GM18502 (cell line): ENCODE data around the gene TASP1.
A peak's percentile ranks its signal among the peaks of the same experiment; 100 is the strongest.
"Not testable (repeated sequence)": the region's sequence is repeated elsewhere in the genome, so short reads cannot be mapped to it uniquely, and the experiment has no call there.

Experiments used
- ATAC-seq: cut with Tn5 transposase; IDR thresholded peaks from one replicate; pipeline ENCODE4 v1.9.1; 2021; ENCODE audit warnings: mild to moderate bottlenecking; ENCODE audit not compliant: unreplicated experiment, poor library complexity

TASP1 gene

DNA sequence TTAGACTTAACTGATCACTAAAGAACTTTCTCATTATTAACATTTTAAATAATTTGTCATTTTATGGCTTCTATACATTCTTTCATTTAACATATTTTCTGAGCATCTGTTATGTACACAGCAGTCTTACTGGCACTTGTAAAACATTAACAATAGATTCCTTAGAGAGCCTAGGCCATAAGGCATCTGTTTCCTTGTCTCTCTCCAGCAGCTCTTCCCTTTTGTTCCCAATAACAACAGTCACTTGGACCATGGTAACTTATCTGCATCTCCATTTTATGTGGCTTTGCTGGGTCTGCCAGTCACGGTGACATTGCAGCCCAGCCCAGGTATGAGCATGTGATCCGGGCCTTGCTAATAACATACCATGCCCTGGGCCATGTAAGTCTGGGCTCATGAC lies 11.7 kb upstream of the TASP1 start:
- no peak for ATAC-seq

GRCh38 chr20:13648291-13649228 lies 9.8 kb upstream of the TASP1 start:
- ATAC-seq = no peak

DNA sequence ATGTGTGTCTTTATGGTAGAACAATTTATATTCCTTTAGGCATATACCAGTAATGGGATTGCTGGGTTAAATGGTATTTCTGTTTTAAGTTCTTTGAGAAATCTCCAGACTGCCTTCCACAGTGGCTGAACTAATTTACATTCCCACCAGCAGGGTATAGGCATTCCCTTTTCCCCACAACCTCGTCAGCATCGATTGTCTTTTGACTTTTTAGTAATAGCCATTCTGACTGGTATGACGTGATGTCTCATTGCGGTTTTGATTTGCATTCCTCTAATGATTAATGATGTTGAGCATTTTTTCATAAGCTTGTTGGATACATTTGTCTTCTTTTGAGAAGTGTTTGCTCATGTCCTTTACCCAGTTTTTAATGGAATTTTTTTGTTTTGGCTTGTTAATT lies 5.3 kb upstream of the TASP1 start:
- ATAC-seq = no peak

DNA sequence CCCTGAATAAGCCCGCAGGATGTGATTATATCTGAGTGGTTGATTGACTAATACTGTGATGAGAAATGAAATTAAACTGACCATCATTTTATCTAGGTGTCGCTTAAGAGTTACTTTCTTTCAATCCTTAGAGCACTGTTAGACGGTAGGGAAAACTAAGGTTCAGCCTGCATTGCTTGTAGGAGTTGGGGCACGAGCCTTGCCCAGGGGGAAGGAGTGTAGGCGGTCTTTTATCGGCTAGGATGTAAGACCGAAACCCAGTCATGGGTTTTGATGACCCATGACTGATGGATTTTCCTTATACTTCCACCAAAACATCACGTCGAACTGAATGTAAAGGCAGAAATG lies 392 bp upstream of the TASP1 start:
- peak; percentile 32 for ATAC-seq

DNA sequence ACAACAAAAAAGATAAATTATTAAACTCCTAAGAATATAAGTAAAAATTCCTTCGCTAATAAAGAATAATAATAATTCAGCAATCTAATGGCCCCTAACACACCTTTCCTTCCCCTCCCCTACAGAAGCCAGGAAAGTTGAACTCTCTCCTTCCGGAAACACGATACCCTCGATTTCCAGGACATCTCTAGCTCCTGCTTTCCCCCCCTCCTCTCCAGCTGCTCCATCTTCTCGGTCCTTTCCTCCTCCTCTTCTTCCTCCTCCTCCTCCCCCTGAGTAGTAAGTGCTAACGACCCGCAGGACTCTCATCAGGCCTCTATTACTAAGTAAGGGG lies 603 bp downstream of the TASP1 start:
- no peak for ATAC-seq

- no peak for ATAC-seq
These were observed 6.3 kb downstream of the TASP1 start for GRCh38 chr20:13632431-13632830.

DNA sequence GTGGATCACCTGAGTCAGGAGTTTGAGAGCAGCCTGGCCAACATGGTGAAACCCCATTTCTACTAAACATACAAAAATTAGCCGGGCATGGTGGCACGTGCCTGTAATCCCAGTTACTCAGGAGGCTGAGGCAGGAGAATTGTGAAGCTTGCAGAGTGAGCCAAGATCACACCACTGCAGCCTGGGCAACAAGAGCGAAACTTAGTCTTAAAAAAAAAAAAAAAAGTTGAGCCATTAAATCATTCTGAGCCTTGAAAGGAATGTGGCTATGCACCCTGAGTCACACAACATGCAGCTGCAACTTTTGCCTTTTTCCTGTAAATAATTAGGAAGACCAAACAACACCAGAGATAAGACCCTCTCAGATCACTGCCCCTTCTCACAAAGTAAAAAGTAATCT lies 11.2 kb downstream of the TASP1 start:
- not testable (repeated sequence) for ATAC-seq

GRCh38 chr20:13626724-13627123 lies 12.0 kb downstream of the TASP1 start:
- no peak for ATAC-seq

GRCh38 chr20:13625304-13625979 lies 13.3 kb downstream of the TASP1 start:
- ATAC-seq = no peak

DNA sequence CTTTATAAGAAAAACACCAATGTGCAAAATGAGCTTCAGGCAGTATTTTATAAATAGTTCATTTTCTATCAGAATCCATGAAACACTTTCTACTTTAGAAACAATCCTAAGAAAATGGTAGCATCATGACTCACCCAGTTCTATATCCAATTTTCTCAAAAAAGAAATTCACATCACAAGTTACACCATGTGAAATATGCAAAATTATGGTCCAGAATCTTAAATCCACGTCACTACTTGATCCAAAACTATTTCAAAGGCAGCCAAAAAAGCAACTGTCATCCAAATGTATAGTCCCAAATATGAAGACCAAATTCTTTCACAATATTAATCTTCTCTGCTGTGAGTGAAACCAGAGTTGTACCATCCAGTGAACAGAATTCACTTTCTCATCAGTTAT lies 19.3 kb downstream of the TASP1 start:
- not testable (repeated sequence) for ATAC-seq

DNA sequence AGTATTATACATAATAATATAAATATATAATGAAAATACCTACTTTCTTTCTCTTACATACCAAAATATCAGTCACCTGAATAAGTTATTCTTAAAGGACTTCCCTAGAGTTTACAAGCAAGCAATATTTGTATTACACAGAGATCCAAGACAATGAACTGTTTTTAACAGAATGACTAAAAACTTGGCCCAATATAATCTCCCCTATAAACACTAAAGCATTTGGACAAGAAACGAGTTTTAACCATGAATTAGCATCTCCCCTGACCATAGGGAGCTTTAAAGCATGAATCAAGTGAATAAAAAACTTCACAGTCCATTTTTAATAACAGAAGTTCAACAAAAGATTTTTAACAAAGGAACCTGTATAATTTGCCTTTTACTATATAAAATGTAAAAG lies 20.3 kb downstream of the TASP1 start:
- ATAC-seq = not testable (repeated sequence)

DNA sequence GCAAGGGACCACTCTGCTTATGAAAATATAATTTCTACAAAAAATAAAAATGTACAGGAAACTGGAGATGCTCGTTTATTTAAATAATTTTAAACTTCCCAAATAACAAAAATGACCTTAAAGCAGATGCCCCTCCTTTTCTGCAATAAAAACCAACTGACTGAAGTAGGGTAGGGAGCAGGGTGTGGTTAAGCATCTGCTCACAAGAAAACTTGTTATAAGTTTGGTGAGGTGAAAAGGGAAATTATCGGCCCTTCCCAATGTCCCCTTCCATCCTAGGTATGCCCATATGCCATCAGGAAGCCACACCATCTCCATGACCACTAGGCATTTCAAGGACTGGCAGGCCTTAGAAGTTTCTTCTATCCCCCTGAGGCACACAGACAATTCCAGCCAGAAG lies 21.1 kb downstream of the TASP1 start:
- not testable (repeated sequence) for ATAC-seq

GRCh38 chr20:13616713-13617112 lies 22.0 kb downstream of the TASP1 start:
- ATAC-seq = not testable (repeated sequence)

DNA sequence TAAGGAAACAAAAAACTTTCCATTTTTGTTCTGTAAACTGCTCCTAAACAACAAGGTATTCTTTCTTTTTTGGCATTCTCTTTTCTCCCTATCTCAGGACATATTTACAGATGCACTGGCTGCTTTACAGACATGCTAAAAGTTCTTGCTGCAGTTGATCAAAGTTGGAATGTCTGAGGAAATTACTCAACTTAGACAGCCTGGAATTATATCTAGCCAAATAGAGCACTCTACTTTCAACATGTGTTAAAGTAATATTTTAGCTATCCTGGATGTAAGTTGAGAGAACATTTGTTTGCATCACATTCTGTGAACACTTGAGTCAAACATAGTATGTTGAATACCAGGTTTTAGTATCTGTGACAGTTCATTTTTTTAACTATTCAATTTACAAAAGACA lies 24.8 kb downstream of the TASP1 start:
- ATAC-seq = no peak

GRCh38 chr20:13611611-13612125 lies 27.1 kb downstream of the TASP1 start:
- no peak for ATAC-seq

GRCh38 chr20:13610184-13610583 lies 28.5 kb downstream of the TASP1 start:
- ATAC-seq = no peak

DNA sequence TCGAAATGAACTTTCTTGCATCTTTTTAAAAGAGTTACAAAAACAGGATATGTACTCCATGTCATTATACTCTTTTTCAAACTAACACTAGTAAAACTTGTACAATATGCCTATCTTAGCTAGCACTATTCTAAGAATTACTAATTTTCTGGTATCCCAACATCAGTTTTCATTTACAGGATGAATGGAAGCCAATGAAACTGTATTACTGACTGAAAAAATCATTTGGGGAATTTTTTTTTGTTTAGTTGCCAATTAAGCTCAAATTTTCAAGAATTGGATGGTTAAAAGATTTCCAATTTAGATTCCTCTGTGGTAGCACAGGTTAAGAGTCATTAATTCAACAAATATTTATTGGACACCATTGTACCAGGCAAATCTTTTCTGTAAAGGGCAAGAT lies 30.7 kb downstream of the TASP1 start:
- no peak for ATAC-seq

DNA sequence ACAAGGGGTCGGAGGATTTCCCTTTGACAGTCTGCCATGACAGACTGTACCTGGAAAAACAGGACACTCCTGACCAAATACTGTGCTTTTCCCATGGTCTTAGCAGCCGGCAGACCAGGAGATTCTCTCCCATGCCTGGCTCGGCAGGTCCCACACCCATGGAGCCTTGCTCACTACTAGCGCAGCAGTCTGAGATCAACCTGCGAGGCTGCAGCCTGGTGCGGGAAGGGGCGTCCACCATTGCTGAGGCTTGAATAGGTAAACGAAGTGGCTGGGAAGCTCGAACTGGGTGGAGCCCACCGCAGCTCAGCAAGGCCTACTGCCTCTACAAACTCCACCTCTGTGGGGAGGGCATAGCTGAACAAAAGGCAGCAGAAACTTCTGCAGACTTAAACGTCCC lies 45.3 kb downstream of the TASP1 start:
- not testable (repeated sequence) for ATAC-seq

GRCh38 chr20:13588049-13588448 lies 50.7 kb downstream of the TASP1 start:
- ATAC-seq = no peak

DNA sequence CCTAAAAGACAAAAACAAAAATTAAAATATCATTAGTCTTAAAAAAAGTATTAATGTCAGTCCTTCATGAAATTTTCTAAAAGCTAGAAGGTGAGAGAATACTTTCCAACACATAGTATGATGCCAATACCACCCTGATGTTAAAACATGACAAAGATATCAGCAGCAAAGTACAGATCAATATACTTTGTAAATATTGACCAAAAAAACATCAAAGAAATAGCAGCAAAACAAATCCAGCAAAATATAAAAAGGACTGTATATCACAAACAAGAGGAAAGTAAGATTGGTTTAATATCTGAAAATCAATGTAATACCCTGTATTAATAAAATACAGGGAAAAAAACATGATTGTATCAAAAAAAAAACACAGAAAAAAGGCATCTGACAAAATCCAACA lies 51.4 kb downstream of the TASP1 start:
- ATAC-seq = no peak

DNA sequence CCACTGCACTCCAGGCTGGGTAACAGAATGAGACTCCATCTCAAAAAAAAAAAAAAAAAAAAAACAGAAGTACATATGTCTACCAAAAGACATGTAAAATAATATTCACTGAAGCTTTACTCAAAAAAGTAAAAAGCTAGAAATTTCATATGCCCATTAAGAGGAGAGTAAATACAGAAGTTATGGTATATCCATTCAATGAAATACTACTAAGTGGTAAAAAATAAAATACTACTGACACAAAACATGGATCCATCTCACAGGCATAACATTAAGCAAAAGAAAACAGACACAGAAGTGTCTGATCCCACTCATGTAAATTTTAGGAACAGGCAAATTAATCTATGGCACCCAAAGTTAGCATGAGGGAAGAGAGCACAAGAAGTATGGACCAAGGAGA lies 52.6 kb downstream of the TASP1 start:
- no peak for ATAC-seq

GRCh38 chr20:13581451-13581850 lies 57.3 kb downstream of the TASP1 start:
- ATAC-seq = no peak
